OCI-LY1 (cell line): ENCODE results near the gene COBL.

Experiments
- H2AFZ ChIP-seq: fragments of 200-600 bp; sonication (generic), shearing (Covaris generic); 2 replicates; pipeline ENCODE4 v1.6.0; 2014; ENCODE audit warnings: antibody characterized with exemption, mild to moderate bottlenecking, low read length
- H3F3A ChIP-seq: fragments of 200-600 bp; sonication (generic), shearing (Covaris generic); 2 replicates; pipeline ENCODE4 v1.6.0; 2014; ENCODE audit warnings: mild to moderate bottlenecking, antibody characterized with exemption, low read length, moderate library complexity; ENCODE audit not compliant: insufficient read depth
- H3K27ac ChIP-seq: fragments of 200-600 bp; sonication (generic); 2 replicates; pipeline ENCODE4 v1.5.1; 2014; ENCODE audit warnings: low read length, mixed run types, mild to moderate bottlenecking, low read depth; ENCODE audit not compliant: poor library complexity, severe bottlenecking
- H3K27me3 ChIP-seq: fragments of 200-600 bp; sonication (generic); 2 replicates; pipeline ENCODE4 v1.6.0; 2014; ENCODE audit warnings: antibody characterized with exemption, mild to moderate bottlenecking, low read length, moderate library complexity; ENCODE audit not compliant: insufficient read depth
- H3K36me3 ChIP-seq: fragments of 200-600 bp; sonication (generic); 2 replicates; pipeline ENCODE4 v1.6.1; 2014; ENCODE audit warnings: mild to moderate bottlenecking, antibody characterized with exemption, low read length, moderate library complexity, mixed read lengths; ENCODE audit not compliant: insufficient read depth
- H3K4me1 ChIP-seq: fragments of 200-600 bp; sonication (generic); 2 replicates; pipeline ENCODE4 v1.5.1; 2014; ENCODE audit warnings: mild to moderate bottlenecking, low read length, moderate library complexity; ENCODE audit not compliant: insufficient read depth, severe bottlenecking
- H3K4me2 ChIP-seq: fragments of 200-600 bp; sonication (generic), shearing (Covaris generic); 2 replicates; pipeline ENCODE4 v1.6.1; 2014; ENCODE audit warnings: low read length
- H3K4me3 ChIP-seq: fragments of 200-600 bp; sonication (generic); 2 replicates; pipeline ENCODE4 v1.5.1; 2014; ENCODE audit warnings: low read length, low read depth, mild to moderate bottlenecking, mixed read lengths; ENCODE audit not compliant: poor library complexity, severe bottlenecking
- H3K79me2 ChIP-seq: fragments of 200-600 bp; shearing (Covaris generic); 2 replicates; pipeline ENCODE4 v1.6.1; 2016; ENCODE audit warnings: mixed run types, low read length, mixed read lengths; ENCODE audit not compliant: insufficient read depth
- H3K9ac ChIP-seq: fragments of 200-600 bp; sonication (generic), shearing (Covaris generic); 2 replicates; pipeline ENCODE4 v1.6.1; 2014; ENCODE audit warnings: mild to moderate bottlenecking, low read length, mixed read lengths
- H3K9me2 ChIP-seq: fragments of 200-600 bp; sonication (generic), shearing (Covaris generic); 2 replicates; pipeline ENCODE4 v1.6.1; 2014; ENCODE audit warnings: low read depth, mild to moderate bottlenecking, low read length, mixed read lengths
- H3K9me3 ChIP-seq: fragments of 200-600 bp; shearing (Covaris generic); 2 replicates; pipeline ENCODE4 v1.6.1; 2014; ENCODE audit warnings: low read length, mixed read lengths
- H4K20me1 ChIP-seq: fragments of 200-600 bp; sonication (generic), shearing (Covaris generic); 2 replicates; pipeline ENCODE4 v1.6.0; 2016; ENCODE audit warnings: mild to moderate bottlenecking, low read length; ENCODE audit not compliant: insufficient read depth
- CTCF ChIP-seq: fragments of 200-600 bp; sonication (generic), shearing (Covaris generic); IDR thresholded peaks from 2 replicates; pipeline ENCODE4 v1.5.1; 2017; ENCODE audit warnings: mild to moderate bottlenecking, antibody characterized with exemption, low read length, moderate library complexity, mixed read lengths
- EZH2 ChIP-seq: fragments of 200-600 bp; sonication (generic), shearing (Covaris generic); IDR thresholded peaks from 2 replicates; pipeline ENCODE4 v1.8.0; 2017; ENCODE audit warnings: borderline replicate concordance, mixed run types, mild to moderate bottlenecking, antibody characterized with exemption, low read length, moderate library complexity, mixed read lengths

Gene COBL

GRCh38 chr7:51019191-51019844, 297.3 kb downstream of the COBL start:
- Histone ChIP-seq H3K36me3 (no peaks in the 10 kb centered on the region), H3K4me2 (no peak overlapping the region), H4K20me1 (no peaks in the 10 kb centered on the region), H3K9ac (no peak overlapping the region), H3K4me3 (no peak overlapping the region), H3F3A (no peaks in the 10 kb centered on the region), H3K79me2 (no peaks in the 10 kb centered on the region), H3K9me2 (no peaks in the 10 kb centered on the region), H3K4me1 (no peaks in the 10 kb centered on the region), H3K27me3 (peaks cover 4% of the 10 kb centered on the region; the same call in 1 of the 2 replicates), H3K9me3 (no peaks in the 10 kb centered on the region), H3K27ac (no peak overlapping the region), H2AFZ (no peak overlapping the region)
- TF ChIP-seq EZH2 (no peak), CTCF (no peak)

GRCh38 chr7:51017576-51018535, 298.8 kb downstream of the COBL start:
- H3F3A ChIP-seq = no peaks in the 10 kb centered on the region
- no peaks in the 10 kb centered on the region for H3K9me2 ChIP-seq
- peaks cover 4% of the 10 kb centered on the region; the same call in 1 of the 2 replicates for H3K27me3 ChIP-seq
- no peak overlapping the region for H3K9ac ChIP-seq
- H3K79me2 ChIP-seq = no peaks in the 10 kb centered on the region
- no peak overlapping the region for H2AFZ ChIP-seq
- H4K20me1 ChIP-seq = no peaks in the 10 kb centered on the region
- no peaks in the 10 kb centered on the region for H3K36me3 ChIP-seq
- no peak overlapping the region for H3K4me3 ChIP-seq
- no peak overlapping the region for H3K27ac ChIP-seq
- no peaks in the 10 kb centered on the region for H3K4me1 ChIP-seq
- no peaks in the 10 kb centered on the region for H3K9me3 ChIP-seq
- TF ChIP-seq CTCF (no peak), EZH2 (no peak)
- H3K4me2 ChIP-seq = no peak overlapping the region

GRCh38 chr7:51016546-51016945, 300.1 kb downstream of the COBL start:
- H4K20me1 ChIP-seq = no peaks in the 10 kb centered on the region
- H3K27me3 ChIP-seq = peaks cover 4% of the 10 kb centered on the region; the same call in 1 of the 2 replicates
- no peaks in the 10 kb centered on the region for H3K36me3 ChIP-seq
- no peak overlapping the region for H3K9ac ChIP-seq
- H3K4me3 ChIP-seq = no peak overlapping the region
- H3K79me2 ChIP-seq = no peaks in the 10 kb centered on the region
- no peaks in the 10 kb centered on the region for H3K9me2 ChIP-seq
- no peak for TF ChIP-seq EZH2
- no peak for TF ChIP-seq CTCF
- H3K27ac ChIP-seq = no peak overlapping the region
- no peaks in the 10 kb centered on the region for H3K9me3 ChIP-seq
- H2AFZ ChIP-seq = no peak overlapping the region
- H3K4me2 ChIP-seq = no peak overlapping the region
- H3F3A ChIP-seq = no peaks in the 10 kb centered on the region
- no peaks in the 10 kb centered on the region for H3K4me1 ChIP-seq
